ENCODE measurements around the gene CRP. TPM values are rescaled to one million over a fixed set of nuclear protein-coding genes. Genes with fewer than 3 reads are reported as not detected.
"Not testable (repeated sequence)": the region's sequence is repeated elsewhere in the genome, so short reads cannot be mapped to it uniquely, and the experiment has no call there.

The CRP gene
- not detected in 2 replicates for total RNA-seq (2014; rRNA removed; shearing (Covaris generic); ENCODE audit: low replicate concordance)

GRCh38 chr1:159714529-159714928 is at the start of gene CRP:
CRP (minus strand) TSS chr1:159714589; CDS start chr1:159714485, 104 bp downstream.
- DNase-seq (ENCODE audit: low read depth) = no peak
- in situ Hi-C loops (cut with HindIII; ENCODE audit: low pct_unique_long_range_greater_than_20kb, low sequenced_read_pairs) = no loop called here

GRCh38 chr1:159763686-159764085 is 49.3 kb upstream of the CRP start:
- in situ Hi-C loops (cut with HindIII; ENCODE audit: low pct_unique_long_range_greater_than_20kb, low sequenced_read_pairs) = no loop called here
- DNase-seq (ENCODE audit: low read depth) = no peak

- DNase-seq (ENCODE audit: low read depth) = no peak
Observed at GRCh38 chr1:159756397-159756796, 42.0 kb upstream of the CRP start.

GRCh38 chr1:159755451-159756007 is 41.1 kb upstream of the CRP start:
- in situ Hi-C loops (cut with HindIII; ENCODE audit: low pct_unique_long_range_greater_than_20kb, low sequenced_read_pairs) = no loop called here

More at GRCh38 chr1:159756397-159756796, 42.0 kb upstream of the CRP start:
- in situ Hi-C loops (cut with HindIII; ENCODE audit: low pct_unique_long_range_greater_than_20kb, low sequenced_read_pairs) = no loop called here

GRCh38 chr1:159753386-159753785 is 39.0 kb upstream of the CRP start:
- in situ Hi-C loops (cut with HindIII; ENCODE audit: low pct_unique_long_range_greater_than_20kb, low sequenced_read_pairs) = no loop called here
- DNase-seq (ENCODE audit: low read depth) = no peak

More at GRCh38 chr1:159755451-159756007, 41.1 kb upstream of the CRP start:
- no peak for DNase-seq (ENCODE audit: low read depth)

- in situ Hi-C loops (cut with HindIII; ENCODE audit: low pct_unique_long_range_greater_than_20kb, low sequenced_read_pairs) = no loop called here
- no peak for DNase-seq (ENCODE audit: low read depth)
Observed at GRCh38 chr1:159752135-159752580, 37.8 kb upstream of the CRP start.

GRCh38 chr1:159751031-159751430 is 36.6 kb upstream of the CRP start:
- in situ Hi-C loops (cut with HindIII; ENCODE audit: low pct_unique_long_range_greater_than_20kb, low sequenced_read_pairs) = no loop called here
- DNase-seq (ENCODE audit: low read depth) = no peak

GRCh38 chr1:159750621-159751020 is 36.2 kb upstream of the CRP start:
- no peak for DNase-seq (ENCODE audit: low read depth)
- in situ Hi-C loops (cut with HindIII; ENCODE audit: low pct_unique_long_range_greater_than_20kb, low sequenced_read_pairs) = no loop called here

- in situ Hi-C loops (cut with HindIII; ENCODE audit: low pct_unique_long_range_greater_than_20kb, low sequenced_read_pairs) = no loop called here
- no peak for DNase-seq (ENCODE audit: low read depth)
Observed at GRCh38 chr1:159749630-159750029, 35.2 kb upstream of the CRP start.

GRCh38 chr1:159748370-159748769 is 34.0 kb upstream of the CRP start:
- DNase-seq (ENCODE audit: low read depth) = no peak
- in situ Hi-C loops (cut with HindIII; ENCODE audit: low pct_unique_long_range_greater_than_20kb, low sequenced_read_pairs) = no loop called here

GRCh38 chr1:159746666-159747065 is 32.3 kb upstream of the CRP start:
- in situ Hi-C loops (cut with HindIII; ENCODE audit: low pct_unique_long_range_greater_than_20kb, low sequenced_read_pairs) = no loop called here
- no peak for DNase-seq (ENCODE audit: low read depth)

GRCh38 chr1:159743651-159744410 is 29.4 kb upstream of the CRP start:
- DNase-seq (ENCODE audit: low read depth) = no peak
- in situ Hi-C loops (cut with HindIII; ENCODE audit: low pct_unique_long_range_greater_than_20kb, low sequenced_read_pairs) = no loop called here

- in situ Hi-C loops (cut with HindIII; ENCODE audit: low pct_unique_long_range_greater_than_20kb, low sequenced_read_pairs) = no loop called here
- DNase-seq (ENCODE audit: low read depth) = no peak
Observed at GRCh38 chr1:159737238-159737916, 23.0 kb upstream of the CRP start.

GRCh38 chr1:159723188-159723587 is 8.8 kb upstream of the CRP start:
- in situ Hi-C loops (cut with HindIII; ENCODE audit: low pct_unique_long_range_greater_than_20kb, low sequenced_read_pairs) = not testable (repeated sequence)

GRCh38 chr1:159719990-159720389 is 5.6 kb upstream of the CRP start:
- no peak for DNase-seq (ENCODE audit: low read depth)
- in situ Hi-C loops (cut with HindIII; ENCODE audit: low pct_unique_long_range_greater_than_20kb, low sequenced_read_pairs) = no loop called here

More at GRCh38 chr1:159723188-159723587, 8.8 kb upstream of the CRP start:
- not testable (repeated sequence) for DNase-seq (ENCODE audit: low read depth)

GRCh38 chr1:159715855-159716254 is 1.5 kb upstream of the CRP start:
- in situ Hi-C loops (cut with HindIII; ENCODE audit: low pct_unique_long_range_greater_than_20kb, low sequenced_read_pairs) = no loop called here
- DNase-seq (ENCODE audit: low read depth) = no peak

- DNase-seq (ENCODE audit: low read depth) = no peak
- in situ Hi-C loops (cut with HindIII; ENCODE audit: low pct_unique_long_range_greater_than_20kb, low sequenced_read_pairs) = no loop called here
Observed at GRCh38 chr1:159712080-159712479, 2.3 kb downstream of the CRP start.

- no peak for DNase-seq (ENCODE audit: low read depth)
- in situ Hi-C loops (cut with HindIII; ENCODE audit: low pct_unique_long_range_greater_than_20kb, low sequenced_read_pairs) = no loop called here
Observed at GRCh38 chr1:159707472-159708260, 6.7 kb downstream of the CRP start.

Data from Caki2 (cell line).